ENCODE results near the gene SPANXN3.

DNA sequence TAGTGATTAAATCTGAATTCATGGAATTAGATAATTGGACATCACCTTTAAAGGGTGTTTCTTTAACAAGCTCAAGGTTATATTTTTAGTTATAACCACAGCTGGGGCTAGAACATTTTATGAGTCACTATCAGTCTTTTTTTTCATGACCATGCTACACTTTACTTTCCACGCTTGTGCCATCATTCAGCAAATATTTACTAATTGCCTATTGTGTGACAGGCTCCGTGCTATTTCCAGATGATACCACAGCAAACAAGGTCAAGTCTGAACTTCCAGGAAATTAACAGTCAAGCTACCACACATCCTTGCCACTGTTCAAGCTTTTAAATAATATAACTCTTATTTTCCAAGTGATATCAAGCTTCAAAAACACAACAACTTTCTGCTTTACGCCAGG lies 16.5 kb downstream of the SPANXN3 start:
- TF ChIP-seq TAF1 (IDR thresholded peaks at IDR 0.05; ENCODE audit: borderline replicate concordance, insufficient read depth, low read length), result no peak
- no peak for TF ChIP-seq POLR2AphosphoS5 (IDR thresholded peaks at IDR 0.05; ENCODE audit: low read depth, low read length)
- TF ChIP-seq, protein P1, sequence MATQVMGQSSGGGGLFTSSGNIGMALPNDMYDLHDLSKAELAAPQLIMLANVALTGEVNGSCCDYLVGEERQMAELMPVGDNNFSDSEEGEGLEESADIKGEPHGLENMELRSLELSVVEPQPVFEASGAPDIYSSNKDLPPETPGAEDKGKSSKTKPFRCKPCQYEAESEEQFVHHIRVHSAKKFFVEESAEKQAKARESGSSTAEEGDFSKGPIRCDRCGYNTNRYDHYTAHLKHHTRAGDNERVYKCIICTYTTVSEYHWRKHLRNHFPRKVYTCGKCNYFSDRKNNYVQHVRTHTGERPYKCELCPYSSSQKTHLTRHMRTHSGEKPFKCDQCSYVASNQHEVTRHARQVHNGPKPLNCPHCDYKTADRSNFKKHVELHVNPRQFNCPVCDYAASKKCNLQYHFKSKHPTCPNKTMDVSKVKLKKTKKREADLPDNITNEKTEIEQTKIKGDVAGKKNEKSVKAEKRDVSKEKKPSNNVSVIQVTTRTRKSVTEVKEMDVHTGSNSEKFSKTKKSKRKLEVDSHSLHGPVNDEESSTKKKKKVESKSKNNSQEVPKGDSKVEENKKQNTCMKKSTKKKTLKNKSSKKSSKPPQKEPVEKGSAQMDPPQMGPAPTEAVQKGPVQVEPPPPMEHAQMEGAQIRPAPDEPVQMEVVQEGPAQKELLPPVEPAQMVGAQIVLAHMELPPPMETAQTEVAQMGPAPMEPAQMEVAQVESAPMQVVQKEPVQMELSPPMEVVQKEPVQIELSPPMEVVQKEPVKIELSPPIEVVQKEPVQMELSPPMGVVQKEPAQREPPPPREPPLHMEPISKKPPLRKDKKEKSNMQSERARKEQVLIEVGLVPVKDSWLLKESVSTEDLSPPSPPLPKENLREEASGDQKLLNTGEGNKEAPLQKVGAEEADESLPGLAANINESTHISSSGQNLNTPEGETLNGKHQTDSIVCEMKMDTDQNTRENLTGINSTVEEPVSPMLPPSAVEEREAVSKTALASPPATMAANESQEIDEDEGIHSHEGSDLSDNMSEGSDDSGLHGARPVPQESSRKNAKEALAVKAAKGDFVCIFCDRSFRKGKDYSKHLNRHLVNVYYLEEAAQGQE (IDR thresholded peaks at IDR 0.05; ENCODE audit: insufficient read depth in 1 of 2, low read depth in 2 of 2, low read length in 2 of 2), result no peak
- TF ChIP-seq SIN3A (IDR thresholded peaks at IDR 0.05; ENCODE audit: borderline replicate concordance, insufficient read depth, low read length), result no peak
